Stimulated activated CD4-positive, alpha-beta T cell treated with anti-CD3 and anti-CD28 coated beads, Interleukin-2, amount 100 ng/mL, for 48 hours (primary cell): Measurements from ENCODE around the gene PITPNC1.
"Not testable (repeated sequence)": the region's sequence is repeated elsewhere in the genome, so short reads cannot be mapped to it uniquely, and the experiment has no call there.

Experiments
- DNase-seq, 2 donors: peaks; one replicate each; pipeline ENCODE4 v3.0.0-alpha.2; 2020

PITPNC1 gene

GRCh38 chr17:67376737-67377487, at the start of gene PITPNC1:
Gene PITPNC1, plus strand, starts transcription at chr17:67377281.
- peak; percentile 80 to 82 for DNase-seq

DNA sequence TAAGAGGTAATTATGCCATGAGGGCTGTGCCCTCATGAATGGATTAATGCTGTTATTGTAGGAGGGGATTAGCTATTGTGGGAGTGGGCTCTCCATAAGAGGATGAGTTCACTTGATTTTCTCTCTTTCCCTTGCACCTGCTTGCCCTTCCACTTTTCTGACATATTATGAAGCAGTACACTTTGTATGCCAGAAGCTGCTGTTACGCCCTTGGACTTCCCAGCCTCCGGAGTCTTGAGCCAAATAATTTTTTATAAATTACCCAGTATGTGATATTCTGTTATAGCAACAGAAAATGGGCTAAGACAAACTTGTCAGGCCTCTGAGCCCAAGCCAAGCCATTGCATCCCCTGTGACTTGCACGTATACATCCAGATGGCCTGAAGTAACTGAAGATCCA, 49.1 kb upstream of the PITPNC1 start:
- DNase-seq = no peak

GRCh38 chr17:67331381-67332161, 45.5 kb upstream of the PITPNC1 start:
- DNase-seq = not testable (repeated sequence)

- not testable (repeated sequence) for DNase-seq
Observed at GRCh38 chr17:67332162-67332508, 44.9 kb upstream of the PITPNC1 start.

DNA sequence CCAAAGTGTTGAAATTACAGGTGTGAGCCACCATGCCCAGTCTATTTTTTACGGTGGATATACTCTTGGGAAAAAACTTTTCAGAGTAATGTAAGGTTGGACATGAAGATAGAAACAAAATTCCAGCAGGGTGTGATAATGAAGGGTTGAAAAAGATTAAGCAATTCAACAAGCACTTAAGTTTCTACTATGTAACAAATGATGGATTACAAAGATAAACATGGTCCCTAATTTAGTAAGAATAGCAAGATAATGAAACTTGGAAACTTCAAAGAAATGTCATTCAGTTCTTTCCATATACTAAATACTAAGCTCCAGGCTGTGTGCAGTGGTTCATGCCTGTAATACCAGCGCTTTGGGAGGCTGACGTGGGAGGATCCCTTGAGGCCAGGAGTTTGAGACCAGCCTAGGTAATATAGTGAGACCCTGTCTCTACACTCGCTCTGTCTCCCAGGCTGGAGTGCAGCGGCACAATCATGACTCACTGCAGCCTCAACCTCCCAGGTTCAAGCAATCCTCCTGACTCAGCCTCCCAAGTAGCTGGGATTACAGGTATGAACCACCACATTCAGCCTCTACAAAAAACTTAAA, 41.7 kb upstream of the PITPNC1 start:
- DNase-seq = no peak

- DNase-seq = no peak
Observed at GRCh38 chr17:67336859-67337258, 40.2 kb upstream of the PITPNC1 start.

DNA sequence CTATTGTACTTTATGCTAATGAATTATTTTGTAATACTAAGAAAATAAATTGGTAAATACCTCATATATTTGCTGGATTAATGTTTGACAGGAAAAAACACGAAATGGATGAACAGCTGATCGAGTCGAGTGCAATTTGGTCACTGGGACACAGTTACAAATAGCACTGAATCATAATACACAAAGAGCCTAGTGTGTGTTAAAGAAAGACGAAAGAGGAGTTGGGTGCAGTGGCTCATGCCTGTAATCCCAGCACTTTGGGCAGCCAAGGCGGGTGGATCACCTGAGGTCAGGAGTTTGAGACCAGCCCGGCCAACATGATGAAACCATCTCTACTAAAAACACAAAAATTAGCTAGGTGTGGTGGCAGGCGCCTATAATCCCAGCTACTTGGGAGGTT, 38.7 kb upstream of the PITPNC1 start:
- not testable (repeated sequence) for DNase-seq

DNA sequence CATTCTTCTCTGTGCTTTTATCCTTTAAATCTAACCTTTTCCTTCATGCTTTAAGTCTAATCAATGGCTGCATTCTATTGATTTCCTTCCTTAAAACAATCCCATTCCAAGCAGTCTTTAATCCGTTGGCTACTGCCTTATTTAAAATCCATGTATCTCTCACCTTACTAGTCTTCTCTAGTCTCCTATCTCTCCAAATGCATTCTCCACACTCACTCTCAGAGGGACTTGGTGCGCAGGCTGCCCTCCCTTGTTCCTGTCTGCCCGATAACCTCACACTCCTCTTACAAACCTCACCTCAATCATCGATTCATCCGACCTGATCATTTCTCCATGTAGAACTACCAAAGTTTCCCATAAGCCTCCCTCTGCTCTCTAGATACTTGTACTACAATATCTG, 33.8 kb upstream of the PITPNC1 start:
- no peak for DNase-seq

- DNase-seq = no peak
Observed at GRCh38 chr17:67347826-67348225, 29.3 kb upstream of the PITPNC1 start.

DNA sequence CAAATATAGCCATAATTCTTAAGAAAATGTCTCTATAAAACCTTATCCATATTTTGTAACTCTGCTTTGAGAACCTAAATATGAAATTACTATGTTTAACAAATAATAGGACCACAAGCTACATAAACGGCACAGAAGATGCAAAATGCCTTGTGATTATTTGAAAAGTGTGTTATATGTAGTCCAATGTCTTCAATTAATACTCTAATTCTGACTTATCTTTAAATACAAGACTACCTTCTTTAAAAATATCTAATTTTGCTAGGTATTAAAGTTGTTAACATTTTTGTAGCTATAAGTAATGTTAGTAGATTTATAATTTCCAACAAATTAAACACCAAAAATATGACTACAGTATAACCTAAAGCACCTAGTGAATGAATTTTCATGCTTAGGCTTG, 27.7 kb upstream of the PITPNC1 start:
- DNase-seq = no peak

- DNase-seq = no peak
Observed at GRCh38 chr17:67353161-67353560, 23.9 kb upstream of the PITPNC1 start.

DNA sequence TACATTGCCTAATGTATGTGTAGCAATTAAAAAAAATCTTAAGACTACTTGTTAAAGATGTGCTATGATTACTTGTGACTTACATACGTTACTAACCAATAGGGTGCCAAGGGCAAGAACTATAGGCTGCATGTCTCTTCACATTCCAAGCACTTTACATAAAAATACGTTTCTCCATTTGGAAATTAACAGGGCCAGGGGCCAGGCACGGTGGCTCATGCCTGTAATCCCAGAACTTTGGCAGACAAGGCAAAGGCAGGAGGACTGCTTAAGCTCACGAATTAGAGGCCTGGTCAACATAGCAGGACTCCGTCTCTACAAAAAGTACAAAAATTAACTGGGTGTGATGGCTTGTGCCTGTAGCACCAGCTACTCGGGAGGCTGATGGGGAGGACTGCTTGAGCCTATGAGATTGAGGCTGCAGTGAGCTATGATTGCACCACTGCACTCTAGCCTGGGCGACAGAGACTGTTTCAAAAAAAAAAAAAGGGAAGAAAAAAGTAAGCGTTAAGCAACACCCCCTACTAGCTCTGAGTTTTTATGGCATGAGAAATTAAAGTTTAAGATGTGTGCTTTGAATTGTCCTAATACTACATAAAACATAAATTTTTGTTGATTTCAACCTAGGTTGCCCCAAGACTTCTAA, 23.0 kb upstream of the PITPNC1 start:
- no peak for DNase-seq

DNA sequence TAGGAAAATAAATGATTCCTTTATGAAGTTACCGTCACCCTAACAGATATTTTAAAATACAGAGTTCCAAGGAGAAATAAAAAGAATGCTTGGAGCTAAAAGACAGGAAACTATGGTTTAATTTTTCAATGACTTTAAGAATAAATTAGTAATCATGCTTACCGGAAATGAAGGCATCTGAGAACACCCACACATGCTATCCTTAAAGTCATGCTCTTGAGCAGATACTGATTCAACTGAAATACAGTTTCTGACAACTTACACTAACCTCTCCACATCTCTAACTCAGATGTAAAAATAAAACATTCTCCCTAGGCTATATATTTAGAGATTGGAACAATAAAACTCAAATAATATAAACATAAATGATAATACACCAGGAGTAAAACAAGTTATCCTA, 18.5 kb upstream of the PITPNC1 start:
- DNase-seq = no peak

GRCh38 chr17:67359960-67360791, 16.9 kb upstream of the PITPNC1 start:
- DNase-seq = peak in 1 of 2 donors; percentile 26

- DNase-seq = no peak
Observed at GRCh38 chr17:67360880-67361279, 16.2 kb upstream of the PITPNC1 start.

DNA sequence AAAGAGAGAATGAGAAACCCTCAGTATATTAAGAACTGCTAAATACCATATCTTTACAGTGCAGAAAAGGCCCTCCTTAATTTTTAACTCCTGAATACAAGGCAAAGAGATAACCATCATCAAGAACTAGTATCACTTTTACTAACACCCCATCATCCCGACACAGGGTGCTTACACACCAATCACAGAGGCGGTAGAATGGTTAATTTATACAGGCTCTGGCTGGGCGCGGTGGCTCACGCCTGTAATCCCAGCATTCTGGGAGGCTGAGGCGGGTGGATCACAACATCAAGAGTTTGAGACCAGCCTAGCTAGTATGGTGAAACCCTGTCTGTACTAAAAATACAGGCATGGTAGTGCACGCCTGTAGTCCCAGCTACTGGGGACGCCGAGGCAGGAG, 14.9 kb upstream of the PITPNC1 start:
- no peak for DNase-seq

DNA sequence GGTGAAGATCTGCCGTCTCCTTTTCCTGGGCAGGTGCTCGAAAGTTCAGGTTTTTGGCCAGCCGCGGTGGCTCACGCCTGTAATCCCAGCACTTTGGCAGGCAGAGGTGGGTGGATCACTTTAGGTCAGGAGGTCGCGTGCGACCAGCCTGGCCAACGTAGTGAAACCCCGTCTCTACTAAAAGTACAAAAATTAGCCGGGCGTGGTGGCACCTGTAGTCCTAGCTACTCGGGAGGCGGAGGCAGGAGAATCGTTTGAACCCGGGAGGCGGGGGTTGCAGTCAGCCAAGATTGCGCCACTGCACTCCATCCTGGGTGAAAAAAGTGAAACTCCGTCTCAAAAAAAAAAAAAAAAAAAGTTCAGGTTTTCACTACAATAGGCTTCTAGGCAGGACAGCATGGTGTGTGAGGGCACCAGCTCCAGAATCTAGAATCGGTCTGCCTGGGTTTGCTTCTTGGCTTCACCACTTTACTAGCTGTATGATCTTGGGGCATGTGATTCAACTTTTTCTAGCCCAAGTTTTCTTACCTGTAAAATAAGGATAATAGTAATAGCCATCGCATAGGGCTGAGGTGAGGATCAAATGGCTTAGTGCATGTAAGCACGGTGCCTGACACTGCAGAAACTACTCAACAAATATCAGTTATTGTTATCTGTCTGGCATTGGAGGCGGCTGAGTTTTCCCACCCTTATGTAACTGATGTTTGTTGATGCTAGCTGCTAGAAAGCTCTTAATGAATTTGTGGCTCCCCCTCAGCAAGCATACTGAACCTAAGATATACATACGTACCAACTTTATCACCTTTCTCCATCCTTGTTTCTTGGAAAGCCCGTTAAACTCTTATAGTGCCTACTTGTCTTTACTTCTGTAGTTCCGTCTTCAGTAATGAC, 12.0 kb upstream of the PITPNC1 start:
- no peak for DNase-seq

DNA sequence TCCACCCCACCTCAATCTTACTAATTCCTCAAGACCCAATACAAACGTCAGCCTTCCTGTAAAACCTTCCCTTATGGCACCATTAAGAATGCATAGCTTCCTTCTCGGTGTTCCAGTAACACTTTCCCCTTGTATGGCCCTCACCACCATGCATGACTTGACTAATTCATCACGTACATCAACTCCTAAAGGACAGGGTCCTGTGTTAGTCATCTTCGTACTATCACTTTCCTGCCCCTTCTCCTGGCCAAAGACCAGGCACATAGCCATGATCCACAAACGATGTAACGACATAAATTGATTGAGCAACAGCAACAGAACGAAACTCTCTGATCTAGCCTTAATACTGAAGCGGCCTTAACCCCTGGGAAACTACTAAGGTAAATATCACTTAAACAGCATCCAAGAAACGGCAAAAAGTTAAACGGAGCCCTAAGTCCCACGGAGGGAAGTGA, 11.3 kb upstream of the PITPNC1 start:
- no peak for DNase-seq

DNA sequence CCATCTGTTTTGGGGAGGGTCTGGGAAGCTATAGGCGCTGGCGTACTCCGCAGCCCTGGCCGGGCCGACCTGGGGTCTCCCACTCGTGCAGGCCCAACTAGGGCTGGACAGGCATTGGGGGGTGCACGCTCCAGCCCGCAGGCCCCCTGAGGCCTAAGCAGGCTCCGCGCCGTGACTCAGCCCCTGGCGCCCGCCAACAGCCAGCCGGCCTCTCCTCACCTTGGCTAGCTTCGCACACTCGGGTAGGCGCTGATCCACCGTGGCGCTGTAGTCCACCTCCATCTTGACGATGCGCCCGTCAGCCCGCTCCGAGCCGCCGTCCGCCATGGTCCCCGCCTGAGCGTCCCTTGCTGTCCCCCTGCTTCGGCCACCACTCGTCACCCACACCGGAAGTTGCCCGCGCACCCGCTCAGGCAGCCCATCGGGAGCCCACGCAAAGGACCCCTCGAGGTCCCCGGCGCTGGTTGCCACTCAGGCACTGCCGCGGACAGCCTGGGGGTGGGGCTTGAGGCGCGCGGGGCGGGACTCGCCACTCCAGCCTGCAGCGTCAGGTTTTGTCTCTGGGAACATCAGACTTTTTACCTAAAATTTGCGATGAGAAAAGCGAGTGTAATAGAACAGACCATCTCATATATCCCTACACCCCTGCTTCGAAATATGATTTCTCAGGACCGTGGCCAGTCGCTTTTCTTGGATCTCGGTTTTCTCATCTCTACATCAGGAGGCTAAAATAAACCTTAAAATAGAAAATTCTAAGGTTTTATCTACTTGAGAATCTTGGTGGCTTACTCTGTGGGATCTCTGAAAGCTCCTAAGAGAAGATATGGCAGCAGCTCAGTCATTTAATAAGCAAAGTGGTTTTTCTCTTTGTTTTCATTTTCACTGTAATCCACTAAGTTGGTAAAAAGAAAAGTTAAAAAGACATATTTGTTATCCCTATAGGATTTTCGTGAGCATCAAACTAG, 10.6 kb upstream of the PITPNC1 start, which contains the start of gene PSMD12:
TSS of gene PSMD12 (minus strand) at position 385 of the 965 bp plus-strand sequence. CDS start at position 327, 58 bp downstream.
- DNase-seq = peak; percentile 95 to 97

GRCh38 chr17:67369676-67370075, 7.4 kb upstream of the PITPNC1 start:
- DNase-seq = no peak
